22Rv1 (cell line): ENCODE results near the gene FLVCR2.

Source experiments
- CTCF ChIP-seq: fragments of 450-650 bp; IDR thresholded peaks from 2 replicates; pipeline ENCODE4 v1.5.1; 2017; ENCODE audit warnings: mild to moderate bottlenecking
- ZFX ChIP-seq: fragments of 450-650 bp; IDR thresholded peaks from 2 replicates; pipeline ENCODE4 v1.6.1; 2017; ENCODE audit warnings: antibody characterized with exemption, borderline replicate concordance

DNA sequence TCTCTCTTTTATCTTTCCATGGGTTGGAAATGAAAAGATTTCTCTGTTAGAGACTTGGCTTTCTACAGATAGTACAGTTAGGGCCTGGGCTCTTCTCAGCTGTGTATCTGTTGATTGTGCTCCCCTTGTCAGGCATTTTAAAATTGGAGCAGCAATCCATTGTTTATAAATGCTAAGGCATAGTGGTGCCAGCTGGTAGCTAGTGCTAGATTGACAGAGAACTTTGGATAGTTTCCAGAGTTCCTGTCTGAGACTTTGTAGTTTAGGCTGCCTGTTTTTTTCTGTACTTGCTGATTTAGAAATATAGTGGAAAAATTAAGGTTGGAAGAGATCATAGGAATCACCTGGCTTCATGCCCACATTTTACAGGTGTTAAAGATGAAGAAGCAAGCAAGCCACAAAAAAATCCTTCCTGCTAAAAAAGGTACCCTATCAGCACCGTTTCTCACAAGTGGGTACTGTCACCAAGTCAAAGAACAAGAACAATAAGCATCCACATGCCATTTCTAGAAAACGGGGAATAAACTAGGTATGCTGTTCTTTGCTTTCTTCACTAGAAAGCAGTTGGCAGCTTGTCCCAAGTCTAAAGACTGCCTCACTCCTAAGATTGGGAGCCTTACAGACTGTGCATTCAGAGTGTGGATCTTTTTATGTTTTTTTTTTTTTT is 88.8 kb downstream of the FLVCR2 start:
- TF ChIP-seq CTCF (no peak), ZFX (no peak)
